ENCODE results near the gene SLC12A4.

DNA sequence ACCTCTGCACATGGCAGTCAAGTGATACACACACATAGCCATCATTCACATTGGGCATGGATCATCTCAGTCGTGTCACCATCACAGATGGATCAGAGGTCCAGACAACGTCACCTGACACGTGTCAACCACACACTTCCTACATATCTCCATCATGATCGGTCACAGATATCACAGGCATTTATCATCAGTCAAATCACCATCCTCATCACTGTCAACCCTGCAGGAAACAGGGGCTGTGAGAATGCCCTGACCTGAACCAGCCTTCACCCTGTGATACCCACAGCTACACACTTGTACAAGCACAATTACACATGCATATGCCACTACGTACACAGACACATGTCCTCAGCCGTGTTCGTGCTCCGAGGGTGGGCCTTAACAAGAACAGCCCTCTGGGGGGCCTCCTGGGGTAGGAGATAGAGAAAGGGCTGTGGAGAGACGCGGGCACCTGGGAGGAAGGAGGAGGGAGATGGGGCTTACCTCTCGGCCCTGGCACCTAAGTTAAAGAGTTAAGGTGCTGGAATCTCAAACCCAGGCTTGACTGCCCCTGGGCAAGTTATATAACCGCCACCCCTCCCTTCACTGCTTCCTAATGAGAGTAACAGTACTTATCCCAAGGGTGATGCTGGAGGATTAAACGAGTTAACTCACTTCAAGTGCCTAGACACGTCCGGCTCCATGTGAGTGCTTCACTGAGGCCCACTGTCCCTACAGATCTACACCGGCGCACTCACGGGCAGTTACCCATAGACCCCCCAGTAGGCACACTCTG lies 1.1 kb downstream of the SLC12A4 start:
- TF ChIP-seq, protein P1, sequence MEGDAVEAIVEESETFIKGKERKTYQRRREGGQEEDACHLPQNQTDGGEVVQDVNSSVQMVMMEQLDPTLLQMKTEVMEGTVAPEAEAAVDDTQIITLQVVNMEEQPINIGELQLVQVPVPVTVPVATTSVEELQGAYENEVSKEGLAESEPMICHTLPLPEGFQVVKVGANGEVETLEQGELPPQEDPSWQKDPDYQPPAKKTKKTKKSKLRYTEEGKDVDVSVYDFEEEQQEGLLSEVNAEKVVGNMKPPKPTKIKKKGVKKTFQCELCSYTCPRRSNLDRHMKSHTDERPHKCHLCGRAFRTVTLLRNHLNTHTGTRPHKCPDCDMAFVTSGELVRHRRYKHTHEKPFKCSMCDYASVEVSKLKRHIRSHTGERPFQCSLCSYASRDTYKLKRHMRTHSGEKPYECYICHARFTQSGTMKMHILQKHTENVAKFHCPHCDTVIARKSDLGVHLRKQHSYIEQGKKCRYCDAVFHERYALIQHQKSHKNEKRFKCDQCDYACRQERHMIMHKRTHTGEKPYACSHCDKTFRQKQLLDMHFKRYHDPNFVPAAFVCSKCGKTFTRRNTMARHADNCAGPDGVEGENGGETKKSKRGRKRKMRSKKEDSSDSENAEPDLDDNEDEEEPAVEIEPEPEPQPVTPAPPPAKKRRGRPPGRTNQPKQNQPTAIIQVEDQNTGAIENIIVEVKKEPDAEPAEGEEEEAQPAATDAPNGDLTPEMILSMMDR (IDR thresholded peaks at IDR 0.05): no peak
- TF ChIP-seq POLR2AphosphoS5 (IDR thresholded peaks at IDR 0.05) (no peak), EP300 (IDR thresholded peaks at IDR 0.05) (no peak), POLR2A (IDR thresholded peaks at IDR 0.05) (no peak)

Data from stomach (tissue), 4 donors.